NCI-H82 (cell line): Measurements from ENCODE around the gene CACNA2D3.

Source experiments
- DNase-seq: peaks from one replicate; lab custom pipeline; 2025; lab: John Stamatoyannopoulos, UW

CACNA2D3 gene

GRCh38 chr3:54530944-54531343 lies 408.6 kb downstream of the CACNA2D3 start:
- DNase-seq, result no peak

GRCh38 chr3:54531741-54532140 lies 409.4 kb downstream of the CACNA2D3 start:
- DNase-seq, result no peak

DNA sequence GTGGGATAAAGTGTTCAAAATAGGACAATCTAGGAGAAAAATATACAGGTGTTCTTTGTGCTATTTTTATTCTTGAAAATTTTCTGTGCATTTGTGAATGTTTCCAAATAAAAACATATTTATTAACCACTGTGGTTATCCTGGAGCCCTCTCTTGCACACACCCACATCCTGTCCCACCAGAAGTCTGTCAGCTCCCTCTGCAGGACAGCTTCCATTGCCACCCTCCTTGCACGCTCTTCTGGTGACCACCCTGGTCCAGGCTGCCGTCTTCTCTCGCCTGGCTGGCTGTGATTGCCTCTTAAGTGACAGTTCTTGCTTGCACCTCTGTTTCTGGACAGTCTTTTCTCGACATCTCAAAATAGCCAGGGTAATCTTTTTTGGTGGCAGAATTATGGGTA lies 411.5 kb downstream of the CACNA2D3 start:
- peak; percentile 22 for DNase-seq

GRCh38 chr3:54535619-54536018 lies 413.3 kb downstream of the CACNA2D3 start:
- no peak for DNase-seq

DNA sequence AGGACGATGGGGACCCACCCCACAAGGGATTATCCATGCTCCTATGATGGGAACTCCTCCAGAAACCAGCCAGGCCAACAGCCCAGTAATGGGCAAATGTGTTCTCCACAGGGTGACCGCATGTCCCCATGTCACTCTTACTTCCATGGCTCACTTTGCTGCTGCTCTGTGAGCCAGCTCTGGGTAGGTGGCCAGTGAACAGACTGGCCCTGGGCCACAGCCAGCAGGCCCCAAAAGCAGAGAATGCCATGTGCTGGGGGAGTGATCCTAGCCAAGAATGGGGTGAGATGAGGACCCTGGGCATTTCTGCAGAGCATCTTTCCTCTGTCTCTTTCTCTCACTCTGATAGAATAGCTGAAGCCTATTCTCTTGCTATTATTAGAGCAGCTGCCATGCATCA lies 414.1 kb downstream of the CACNA2D3 start:
- no peak for DNase-seq

DNA sequence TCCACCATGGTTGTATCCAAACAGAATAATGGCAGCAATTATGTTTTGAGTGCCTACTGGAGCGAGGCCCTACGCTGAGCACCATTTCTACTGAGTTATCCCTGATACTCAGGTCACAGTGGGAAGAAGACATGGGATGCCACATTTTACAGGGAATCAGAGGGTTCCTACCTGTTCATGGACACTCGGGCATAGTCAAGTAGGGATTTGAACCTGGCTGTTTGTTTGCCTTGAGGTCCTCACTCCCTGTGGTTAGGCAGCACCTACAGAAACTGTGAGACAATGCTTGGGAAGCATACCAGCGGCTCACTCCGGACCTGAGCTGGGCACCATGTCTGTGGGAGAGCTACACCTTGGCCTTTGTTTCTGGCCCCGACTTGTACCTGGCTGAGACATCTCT lies 415.2 kb downstream of the CACNA2D3 start:
- DNase-seq, result no peak

DNA sequence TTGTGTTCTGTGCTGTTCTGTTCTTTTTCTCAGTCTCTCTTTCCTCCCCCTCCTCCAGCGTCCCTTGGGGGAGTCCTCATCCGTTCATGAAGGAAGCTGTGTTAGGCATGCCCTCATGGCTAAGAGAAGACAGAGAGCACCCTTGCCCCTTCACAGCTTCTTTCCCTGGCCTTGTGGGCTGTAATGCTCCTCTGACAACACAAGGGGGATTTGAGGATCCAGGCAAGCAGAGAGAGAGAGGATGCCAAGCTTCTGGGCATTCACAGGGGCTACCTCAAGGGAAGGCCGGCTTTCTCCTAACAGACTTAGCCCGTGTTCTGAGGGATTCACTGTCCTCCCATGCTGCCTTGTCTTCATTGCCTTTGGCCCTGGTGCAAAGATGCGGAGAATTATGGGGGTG lies 416.0 kb downstream of the CACNA2D3 start:
- DNase-seq, result peak; percentile 25

DNA sequence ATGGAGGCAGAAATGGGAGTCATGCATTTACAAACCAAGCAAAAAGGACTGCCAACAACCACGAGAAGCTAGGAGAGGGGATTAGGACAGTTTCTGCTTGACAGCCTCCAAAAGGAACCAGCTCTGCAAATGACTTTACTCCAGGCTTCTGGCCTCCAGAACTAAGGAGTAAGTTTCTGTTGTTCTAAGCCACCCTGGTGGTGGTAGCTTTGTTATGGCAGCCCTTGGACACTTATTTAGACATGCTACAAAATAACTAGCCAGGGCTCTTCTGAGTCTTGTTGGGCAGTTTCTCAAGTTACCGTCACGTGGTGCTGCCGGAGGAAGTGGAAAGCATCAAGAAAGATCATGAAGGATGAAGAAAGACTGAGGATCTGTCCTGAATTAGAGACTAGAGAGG lies 419.0 kb downstream of the CACNA2D3 start:
- DNase-seq, result no peak

DNA sequence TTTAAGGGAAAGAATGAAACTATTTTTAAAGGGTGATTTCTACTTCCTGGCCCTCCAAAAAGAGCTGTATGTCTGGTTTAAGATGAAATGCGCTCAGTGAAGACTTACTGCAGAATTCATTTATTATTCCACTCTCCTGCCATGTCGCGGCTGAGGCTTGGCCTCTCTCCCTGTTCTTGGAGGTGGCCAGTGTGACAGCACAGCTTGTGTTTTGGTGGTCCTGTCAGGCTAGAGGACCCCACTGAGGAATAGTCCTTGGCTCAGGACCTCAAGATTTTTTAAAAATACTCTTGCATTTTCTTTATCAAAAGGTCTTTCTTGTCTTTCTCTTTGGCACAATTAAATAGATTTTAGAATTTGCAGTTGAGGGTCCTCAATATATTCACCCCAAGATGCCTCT lies 421.1 kb downstream of the CACNA2D3 start:
- DNase-seq, result no peak

DNA sequence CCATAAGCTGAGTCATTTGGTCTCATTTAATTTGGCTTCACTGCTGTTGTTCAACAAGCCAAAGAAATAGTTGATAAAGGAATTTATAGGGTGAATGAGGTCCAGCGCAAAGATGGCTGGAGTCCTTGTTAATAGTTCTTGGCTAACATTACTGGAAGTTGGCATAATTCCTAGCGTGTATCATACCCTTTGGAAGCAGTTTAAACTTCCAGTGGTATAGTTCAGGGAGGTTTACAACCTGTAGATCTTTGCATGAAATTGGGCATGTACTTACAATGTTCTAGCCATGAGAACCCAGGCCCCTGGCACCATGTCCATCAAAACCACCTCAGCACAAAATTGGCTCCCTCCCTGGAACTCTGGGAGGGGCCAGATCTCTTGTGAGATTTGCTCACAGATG lies 424.7 kb downstream of the CACNA2D3 start:
- DNase-seq, result no peak

DNA sequence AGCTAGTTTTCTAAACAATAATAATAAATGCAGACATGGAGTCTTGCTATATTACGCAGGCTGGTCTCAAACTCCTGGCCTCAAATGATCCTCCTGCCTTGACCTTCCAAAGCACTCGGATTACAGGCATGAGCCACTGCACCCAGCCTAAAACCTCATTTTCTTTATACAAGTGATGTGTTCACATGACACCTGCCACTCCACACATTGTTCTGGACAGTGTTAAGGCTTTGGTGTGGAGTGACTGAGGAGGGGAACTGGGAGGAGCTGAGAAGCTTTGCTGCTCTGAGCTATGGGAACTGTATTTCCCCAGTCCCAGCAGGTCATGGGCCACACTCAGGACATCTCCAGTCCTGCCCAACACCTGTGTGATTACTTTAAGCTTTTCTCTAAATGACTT lies 425.5 kb downstream of the CACNA2D3 start:
- DNase-seq, result no peak

DNA sequence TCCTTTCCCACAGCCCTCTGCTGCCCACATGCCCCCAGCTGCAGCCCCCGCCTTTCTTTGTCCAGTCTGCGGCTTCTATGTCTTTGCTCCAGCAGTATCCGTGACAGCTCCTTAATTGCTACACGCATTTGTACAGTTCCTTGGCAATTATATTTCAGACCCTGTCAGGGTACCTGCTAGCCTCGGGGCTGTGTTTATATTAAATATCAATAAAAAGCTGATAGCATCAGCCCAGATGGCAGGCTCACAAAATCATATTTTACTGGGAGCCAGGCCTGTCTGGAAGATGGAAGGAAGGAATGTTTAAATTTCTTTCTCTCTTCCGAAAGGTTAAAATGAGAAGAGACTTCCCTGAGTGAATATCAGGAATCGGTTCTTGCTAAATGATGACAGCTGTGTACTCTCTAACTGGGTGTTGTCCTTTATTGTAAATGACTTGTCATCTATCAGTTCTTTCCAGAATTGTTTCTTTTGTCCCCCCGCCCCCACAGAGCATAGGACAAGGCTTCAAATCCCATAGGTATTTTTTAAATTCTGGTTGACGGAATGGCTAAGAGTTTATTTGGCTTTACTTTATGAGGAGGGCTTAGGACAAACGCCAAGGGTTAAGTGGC lies 427.4 kb downstream of the CACNA2D3 start:
- no peak for DNase-seq

DNA sequence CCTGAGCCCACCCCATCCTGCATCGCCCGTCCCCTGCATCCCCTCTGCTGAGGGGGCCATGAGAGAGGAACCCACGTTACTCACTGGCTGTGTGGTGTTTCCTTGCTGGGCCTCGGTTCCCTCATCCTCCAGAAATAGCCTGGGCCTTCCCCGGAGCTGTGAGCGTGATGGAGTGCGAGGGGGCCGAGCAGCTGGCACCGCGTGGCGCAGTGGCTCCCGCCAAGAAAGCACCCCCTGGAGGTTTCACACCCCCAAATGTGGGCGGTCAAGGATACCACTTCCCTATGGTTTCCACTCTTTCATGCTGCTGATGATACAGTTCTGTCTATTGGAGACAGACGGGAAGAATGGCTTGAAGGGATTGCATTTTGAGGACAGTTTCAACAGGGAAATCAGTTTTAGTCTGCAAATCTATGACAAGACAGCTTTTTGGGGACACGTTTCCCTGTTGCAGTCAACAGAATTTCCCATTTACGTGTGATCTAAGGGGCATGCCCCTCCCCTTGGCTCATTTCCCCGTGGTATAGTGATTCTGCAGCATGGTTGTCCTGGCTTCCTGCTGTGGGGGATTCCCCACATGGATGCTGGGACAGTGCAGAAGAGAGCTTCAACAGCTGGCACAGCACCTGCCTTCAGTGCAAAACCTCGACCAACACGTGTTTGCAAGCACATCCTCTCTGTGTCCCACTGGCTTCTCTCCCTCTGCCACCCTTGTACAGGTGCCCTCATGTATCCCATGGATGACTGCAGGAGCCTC lies 428.0 kb downstream of the CACNA2D3 start:
- no peak for DNase-seq

DNA sequence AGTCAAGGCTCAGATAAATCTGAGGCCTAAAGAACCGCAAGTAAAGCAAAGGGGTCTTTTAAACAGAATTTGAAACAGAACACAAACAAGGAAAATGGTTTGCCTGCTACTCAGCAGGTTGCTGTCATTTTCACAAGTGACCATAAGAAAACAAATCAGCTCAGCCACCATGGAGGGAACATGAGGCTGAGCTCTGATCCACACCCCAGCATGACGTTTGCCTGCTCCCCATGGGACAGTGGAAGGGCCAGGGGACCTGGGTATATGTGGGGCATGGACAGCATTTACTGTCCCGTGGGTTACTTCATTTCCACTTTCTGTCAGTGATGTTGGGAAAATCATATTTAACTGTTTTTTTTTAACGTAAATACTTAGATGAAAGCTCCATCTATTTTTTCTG lies 434.3 kb downstream of the CACNA2D3 start:
- DNase-seq, result no peak

DNA sequence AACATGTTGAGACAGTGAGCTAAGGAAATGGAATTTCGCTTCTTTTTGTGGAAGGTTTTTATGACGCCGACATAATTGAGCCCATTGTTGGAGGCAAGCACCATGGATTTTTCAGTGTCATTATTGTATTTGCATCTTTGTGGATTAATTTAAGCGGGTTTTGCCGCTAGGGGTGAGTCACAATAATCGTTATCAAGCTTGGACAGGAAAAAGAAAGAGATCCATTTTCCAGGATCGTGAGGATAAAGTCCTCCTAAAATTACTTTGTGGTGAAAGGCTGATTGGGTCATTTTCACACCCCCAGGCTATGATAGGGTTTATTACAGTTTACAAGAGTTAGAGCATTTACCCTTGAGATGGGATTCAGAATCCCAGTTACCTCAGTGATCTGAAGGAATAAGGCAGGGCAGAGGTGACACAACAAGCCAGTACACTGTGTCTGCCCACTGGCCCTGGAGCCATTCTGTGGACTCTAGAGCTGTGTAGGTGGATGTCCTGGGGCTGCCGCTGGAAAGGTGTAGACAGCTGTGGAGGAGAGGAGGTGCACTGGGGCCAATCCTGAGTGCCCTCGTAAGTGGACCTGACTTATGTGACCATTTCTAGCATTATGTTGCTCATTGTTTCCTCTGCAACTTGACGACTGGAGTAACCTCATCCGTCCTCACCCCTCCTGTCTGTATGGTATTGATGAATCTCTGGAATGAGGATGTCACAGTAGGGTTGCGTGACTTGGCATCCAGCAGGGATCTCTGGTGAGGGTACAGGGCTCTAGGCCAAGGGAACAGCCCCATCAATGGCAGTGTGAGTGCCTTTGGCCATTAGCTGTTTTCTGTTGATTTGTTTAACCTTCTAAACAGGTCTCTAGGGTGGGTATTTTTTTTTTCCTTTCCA lies 435.4 kb downstream of the CACNA2D3 start:
- DNase-seq, result no peak

DNA sequence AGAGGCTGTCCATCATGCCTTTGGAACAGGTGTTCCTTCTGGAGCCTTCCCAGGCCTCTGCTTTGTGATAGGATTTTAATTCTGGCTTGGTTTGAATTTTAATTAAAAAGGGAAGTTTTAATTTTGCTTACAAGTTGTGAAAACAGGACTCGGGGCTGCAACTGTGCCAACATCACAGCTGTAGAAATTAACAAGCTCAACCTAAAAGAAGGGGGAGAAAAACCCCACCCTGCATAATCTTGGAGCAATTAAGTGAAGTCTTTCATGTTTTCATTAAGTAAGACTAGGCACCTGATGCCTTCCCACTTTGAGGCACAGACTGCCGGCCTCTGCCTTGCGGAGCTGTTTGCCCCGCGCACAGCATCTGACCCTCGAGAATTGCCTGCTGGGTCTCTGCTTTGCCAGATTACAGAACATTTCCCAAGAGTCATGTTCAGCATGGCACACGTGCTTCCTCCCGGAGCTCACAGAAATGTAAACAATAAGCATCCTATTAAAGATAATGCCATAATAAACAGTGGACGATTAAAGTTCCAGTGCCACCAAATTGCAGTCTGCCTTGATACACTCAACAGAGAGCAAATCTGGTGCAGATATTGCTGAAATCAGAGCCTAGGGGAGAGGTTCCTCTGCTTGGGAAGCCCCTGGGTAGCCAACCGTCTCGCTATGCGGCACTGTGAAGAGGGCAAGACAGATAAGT lies 441.3 kb downstream of the CACNA2D3 start:
- no peak for DNase-seq

DNA sequence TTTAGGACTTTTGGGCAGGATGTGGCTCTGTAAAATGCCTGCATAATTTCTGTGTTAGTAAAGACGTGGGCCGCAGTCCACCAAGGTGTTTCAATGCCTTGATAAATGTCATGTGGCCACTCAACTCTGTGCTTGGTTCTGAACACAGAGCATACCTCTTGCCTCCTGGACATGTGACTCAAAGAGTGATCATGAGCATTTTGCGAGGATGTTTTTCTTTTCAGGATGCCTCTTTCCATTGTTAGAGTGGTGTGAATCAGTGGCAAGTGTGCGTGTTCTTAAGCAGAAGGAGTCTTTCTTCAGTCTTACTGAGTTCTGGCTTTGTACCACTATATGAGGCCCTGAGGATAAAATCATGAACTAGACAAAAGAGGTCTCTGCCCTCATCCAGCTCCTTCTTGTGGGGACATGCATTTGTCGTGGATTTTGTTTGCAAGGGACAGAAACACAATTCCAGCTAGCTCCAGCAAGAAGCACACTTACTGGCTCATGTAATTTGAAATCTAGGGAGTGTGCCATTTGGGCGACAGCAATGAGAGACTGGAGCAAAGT lies 442.1 kb downstream of the CACNA2D3 start:
- no peak for DNase-seq

DNA sequence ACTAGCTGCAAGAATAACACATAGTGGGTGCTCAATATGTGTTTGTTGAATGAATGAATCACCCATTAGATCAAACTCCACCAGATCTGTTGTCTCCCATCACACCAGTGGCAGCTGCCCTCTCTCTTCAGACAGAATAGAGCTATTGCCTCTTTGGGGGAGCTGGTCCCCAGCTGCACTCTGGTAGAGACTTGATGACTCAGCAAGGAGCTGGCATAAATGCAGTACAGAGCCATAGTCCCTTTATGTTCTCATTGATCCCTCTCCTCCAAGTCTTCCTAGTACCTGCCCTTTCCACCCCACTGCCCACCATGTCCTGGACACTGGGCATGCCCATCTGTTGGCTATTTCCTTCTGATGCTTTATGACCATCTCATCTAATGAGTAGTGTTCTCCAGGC lies 443.6 kb downstream of the CACNA2D3 start:
- DNase-seq, result no peak

GRCh38 chr3:54567949-54568348 lies 445.6 kb downstream of the CACNA2D3 start:
- no peak for DNase-seq

GRCh38 chr3:54570008-54570407 lies 447.7 kb downstream of the CACNA2D3 start:
- DNase-seq, result no peak

- no peak for DNase-seq
These were observed 450.0 kb downstream of the CACNA2D3 start for GRCh38 chr3:54572197-54572895.
